Glomerular endothelial cell (primary cell): ENCODE results near the gene OLFML3. TPM values are rescaled to one million over a fixed set of nuclear protein-coding genes. Genes with fewer than 3 reads are reported as not detected.
"Not testable (repeated sequence)": the region's sequence is repeated elsewhere in the genome, so short reads cannot be mapped to it uniquely, and the experiment has no call there.

Source experiments
- DNase-seq: peaks from one replicate; pipeline ENCODE4 v3.0.0-alpha.2; 2011; ENCODE audit warnings: low read depth, low spot score; ENCODE audit errors: extremely low read depth
- total RNA-seq: library from RNA; depleted of rRNA; stranded (reverse); fragments of >200 nt; gene quantifications from 2 replicates; pipeline ENCODE4 v1.2.3, GENCODE V29; 2015

OLFML3 gene
- total RNA-seq, 1 donor from 2014 or later, result 8.6 TPM

DNA sequence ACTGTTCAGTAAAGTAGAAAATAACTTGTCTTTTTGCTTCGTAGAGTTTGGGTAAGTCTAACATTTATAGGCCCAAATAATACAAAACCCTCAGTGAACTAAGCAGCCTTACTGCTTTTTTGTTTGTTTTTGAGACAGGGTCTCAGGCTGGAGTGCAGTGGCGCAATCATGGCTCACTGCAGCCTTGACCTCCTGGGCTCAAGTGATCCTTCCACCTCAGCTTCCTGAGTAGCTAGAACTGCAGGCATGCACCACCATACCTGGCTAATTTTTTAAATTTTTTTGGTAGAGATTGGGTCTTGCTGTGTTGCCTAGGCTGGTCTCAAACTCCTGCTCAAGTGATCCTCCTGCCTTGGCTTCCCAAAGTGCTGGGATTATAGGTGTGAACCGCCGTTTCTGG, 31.1 kb upstream of the OLFML3 start:
- not testable (repeated sequence) for DNase-seq

DNA sequence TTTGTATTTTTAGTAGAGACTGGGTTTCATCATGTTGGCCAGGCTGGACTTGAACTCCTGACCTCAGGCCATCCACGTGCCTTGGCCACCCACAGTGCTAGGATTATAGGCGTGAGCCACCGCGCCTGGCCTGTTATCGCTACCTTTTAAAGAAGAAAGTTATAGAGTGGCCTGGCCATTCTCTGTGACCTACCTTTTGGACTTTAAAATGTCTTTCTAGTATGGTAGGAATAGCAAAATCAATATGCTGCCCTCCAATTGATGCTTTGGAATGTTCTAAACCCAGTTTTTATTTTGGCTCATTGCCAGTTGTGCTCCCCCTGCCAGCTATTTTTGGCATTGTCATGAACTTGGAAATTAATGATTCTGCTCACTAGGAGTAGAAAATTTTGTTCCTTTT, 30.3 kb upstream of the OLFML3 start:
- DNase-seq, result no peak

DNA sequence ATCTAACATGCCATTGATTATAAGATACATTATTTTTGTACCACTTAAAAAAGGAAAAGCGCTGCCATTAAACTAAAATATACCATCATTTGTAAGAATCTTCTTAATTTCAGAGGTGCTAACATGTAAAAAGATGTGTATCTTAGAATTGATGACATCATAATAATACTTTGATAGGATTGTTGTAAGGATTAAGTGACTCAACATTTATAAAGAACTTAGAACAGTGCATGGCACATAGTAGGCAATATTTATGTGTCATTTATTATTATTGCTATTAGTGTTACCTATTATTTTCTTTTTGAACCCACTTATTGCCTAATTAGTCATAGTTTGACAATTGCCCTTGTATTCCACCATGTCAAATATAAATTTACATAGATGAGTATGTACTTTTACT, 28.4 kb upstream of the OLFML3 start:
- no peak for DNase-seq

DNA sequence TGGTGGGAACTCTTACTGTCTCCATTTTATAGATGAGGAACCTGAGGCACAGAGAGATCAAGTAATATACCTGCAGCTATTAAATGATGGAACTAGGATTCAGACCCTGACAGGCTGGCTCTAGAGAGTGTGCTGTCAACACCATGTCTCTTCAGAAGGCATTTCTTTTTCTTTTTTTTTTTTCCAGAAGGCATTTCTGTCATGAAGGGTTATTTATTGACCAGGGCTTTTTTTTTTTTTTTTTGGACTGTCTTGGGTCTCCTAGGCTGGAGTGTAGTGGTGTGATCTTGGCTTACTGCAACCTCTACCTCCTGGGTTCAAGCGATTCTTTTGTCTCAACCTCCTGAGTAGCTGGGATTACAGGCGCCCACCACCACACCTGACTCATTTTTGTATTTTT, 27.6 kb upstream of the OLFML3 start:
- no peak for DNase-seq

DNA sequence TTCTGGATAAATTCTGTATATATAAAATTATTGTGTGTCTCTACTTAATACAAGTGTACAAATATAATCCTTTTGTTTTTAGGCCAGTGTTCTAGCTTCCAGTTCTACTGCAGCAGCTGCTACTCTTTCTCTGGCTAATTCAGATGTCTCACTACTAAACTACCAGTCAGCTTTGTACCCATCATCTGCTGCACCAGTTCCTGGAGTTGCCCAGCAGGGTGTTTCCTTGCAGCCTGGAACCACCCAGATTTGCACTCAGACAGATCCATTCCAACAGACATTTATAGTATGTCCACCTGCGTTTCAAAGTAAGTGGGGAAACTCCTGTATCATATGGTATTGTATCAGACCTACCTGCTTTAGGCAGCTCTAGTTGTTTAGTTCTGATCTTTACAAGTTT, 21.3 kb upstream of the OLFML3 start:
- DNase-seq, result no peak

DNA sequence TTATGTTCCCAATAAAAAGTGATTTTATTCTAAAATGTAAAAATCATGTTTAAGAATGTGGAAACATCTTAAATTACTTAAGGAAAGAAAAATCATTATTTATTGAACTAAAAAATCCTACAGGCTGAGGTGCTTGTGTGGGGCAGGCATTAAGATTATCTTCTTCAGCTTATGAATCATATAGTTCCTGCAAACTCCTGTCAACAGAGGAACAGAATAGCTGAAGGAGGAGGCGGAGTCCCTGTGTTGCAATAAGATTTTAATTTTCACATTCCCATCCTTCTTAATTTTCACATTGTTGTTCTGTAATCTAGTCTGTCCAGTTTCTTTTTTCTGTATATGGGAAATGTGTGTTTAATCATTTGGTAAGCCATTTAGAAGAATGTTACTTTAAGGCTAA, 20.6 kb upstream of the OLFML3 start:
- DNase-seq, result no peak

DNA sequence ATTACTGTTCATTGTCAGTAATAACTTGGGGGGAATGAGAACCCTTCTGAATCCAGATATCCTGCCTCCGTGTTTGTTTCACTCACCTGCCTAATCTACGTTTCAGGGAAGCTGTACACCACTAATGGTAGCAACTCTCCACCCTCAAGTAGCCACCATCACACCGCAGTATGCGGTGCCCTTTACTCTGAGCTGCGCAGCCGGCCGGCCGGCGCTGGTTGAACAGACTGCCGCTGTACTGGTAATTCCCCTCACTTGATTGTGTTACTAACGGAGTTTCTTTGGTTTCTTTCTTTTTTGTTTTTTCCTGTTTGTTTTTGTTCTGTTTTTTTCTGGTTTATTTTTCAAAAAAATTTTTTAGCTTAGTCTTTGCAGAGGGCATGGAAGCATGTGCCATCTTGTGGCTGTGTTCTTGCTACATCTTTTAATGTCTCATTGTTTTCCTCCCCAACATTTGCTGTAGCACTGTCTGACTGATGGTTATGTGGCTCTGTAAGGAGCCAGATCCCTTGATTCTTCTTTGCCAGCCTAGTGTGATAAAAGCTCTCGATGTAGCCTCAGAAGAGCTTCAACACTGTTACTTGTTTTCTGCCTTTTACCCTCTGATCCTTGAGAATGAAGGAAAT, 15.9 kb upstream of the OLFML3 start:
- no peak for DNase-seq

DNA sequence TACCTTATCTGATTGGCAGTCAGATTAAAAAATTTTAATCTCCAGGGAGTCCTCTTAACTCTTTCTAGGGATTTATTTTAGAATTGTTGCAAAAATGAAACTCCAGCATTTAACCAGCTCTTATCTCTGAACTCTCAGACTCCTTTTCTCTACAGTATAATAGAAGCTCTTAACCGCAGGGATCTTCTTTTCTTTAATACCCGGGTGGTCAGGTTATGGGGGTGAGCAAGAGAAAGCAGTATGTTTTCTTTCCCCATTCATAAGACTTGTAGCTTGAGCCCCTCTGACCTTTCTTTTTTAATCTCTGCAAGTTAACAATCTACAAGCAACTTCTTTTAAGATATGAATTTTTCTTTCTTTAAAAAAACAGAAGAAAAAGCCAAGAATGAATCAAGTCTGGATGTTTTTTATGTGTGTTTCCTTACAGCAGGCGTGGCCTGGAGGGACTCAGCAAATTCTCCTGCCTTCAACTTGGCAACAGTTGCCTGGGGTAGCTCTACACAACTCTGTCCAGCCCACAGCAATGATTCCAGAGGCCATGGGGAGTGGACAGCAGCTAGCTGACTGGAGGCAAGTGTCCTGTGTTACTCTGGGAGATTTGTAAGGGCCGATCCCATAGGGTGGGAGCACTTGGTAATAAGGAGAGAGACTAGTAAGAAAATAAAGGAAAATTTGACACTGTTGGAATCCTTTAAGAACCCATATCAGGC, 13.4 kb upstream of the OLFML3 start:
- no peak for DNase-seq

DNA sequence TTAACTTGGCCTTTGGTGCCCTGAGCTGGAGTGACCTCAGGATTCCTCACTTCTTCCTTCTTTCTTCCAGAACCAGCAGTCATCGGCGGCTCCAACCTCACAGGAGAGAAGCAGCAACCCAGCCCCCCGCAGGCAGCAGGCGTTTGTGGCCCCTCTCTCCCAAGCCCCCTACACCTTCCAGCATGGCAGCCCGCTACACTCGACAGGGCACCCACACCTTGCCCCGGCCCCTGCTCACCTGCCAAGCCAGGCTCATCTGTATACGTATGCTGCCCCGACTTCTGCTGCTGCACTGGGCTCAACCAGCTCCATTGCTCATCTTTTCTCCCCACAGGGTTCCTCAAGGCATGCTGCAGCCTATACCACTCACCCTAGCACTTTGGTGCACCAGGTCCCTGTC, 6.3 kb upstream of the OLFML3 start:
- no peak for DNase-seq

DNA sequence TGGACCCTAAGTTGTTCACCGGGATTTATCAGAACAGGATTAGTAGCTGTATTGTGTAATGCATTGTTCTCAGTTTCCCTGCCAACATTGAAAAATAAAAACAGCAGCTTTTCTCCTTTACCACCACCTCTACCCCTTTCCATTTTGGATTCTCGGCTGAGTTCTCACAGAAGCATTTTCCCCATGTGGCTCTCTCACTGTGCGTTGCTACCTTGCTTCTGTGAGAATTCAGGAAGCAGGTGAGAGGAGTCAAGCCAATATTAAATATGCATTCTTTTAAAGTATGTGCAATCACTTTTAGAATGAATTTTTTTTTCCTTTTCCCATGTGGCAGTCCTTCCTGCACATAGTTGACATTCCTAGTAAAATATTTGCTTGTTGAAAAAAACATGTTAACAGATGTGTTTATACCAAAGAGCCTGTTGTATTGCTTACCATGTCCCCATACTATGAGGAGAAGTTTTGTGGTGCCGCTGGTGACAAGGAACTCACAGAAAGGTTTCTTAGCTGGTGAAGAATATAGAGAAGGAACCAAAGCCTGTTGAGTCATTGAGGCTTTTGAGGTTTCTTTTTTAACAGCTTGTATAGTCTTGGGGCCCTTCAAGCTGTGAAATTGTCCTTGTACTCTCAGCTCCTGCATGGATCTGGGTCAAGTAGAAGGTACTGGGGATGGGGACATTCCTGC, 3.9 kb upstream of the OLFML3 start:
- DNase-seq, result no peak

DNA sequence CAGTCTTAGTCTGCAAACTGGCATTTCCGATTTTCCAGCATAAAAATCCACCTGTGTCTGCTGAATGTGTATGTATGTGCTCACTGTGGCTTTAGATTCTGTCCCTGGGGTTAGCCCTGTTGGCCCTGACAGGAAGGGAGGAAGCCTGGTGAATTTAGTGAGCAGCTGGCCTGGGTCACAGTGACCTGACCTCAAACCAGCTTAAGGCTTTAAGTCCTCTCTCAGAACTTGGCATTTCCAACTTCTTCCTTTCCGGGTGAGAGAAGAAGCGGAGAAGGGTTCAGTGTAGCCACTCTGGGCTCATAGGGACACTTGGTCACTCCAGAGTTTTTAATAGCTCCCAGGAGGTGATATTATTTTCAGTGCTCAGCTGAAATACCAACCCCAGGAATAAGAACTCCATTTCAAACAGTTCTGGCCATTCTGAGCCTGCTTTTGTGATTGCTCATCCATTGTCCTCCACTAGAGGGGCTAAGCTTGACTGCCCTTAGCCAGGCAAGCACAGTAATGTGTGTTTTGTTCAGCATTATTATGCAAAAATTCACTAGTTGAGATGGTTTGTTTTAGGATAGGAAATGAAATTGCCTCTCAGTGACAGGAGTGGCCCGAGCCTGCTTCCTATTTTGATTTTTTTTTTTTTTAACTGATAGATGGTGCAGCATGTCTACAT, 2.5 kb upstream of the OLFML3 start:
- peak; percentile 36 for DNase-seq

DNA sequence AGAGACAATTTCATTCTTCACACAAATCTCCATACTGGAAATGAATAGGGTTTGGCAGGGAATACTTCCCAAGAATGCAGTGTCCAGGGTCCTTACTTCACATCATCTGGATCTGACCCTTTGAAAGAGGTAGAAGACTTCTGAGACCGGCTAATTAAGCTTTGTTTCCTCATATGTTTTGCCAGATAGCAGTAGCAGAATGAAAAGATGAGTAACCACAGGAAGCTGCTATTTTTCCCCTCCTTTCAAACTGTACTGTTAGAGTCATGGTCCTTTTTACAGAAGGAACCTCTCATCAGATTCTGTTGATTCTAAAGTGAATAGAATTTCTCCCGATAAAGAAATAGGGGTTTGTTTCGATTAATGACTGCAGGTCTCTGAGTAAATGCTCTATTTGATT, 1.4 kb upstream of the OLFML3 start:
- no peak for DNase-seq

DNA sequence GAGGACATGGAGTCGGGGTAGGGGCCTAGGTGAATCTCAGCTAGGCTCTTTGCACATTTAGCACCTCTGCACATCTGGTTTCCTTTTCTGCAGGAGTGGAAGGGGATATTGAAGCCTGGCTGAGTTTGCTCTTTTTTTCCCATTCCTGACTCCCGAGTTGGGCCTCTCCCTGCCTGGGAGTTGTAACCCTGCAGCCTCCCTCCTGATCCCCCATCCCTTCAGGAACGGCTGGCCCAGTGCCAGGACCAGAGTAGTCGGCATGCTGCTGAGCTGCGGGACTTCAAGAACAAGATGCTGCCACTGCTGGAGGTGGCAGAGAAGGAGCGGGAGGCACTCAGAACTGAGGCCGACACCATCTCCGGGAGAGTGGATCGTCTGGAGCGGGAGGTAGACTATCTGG, 836 bp downstream of the OLFML3 start:
- DNase-seq, result no peak

DNA sequence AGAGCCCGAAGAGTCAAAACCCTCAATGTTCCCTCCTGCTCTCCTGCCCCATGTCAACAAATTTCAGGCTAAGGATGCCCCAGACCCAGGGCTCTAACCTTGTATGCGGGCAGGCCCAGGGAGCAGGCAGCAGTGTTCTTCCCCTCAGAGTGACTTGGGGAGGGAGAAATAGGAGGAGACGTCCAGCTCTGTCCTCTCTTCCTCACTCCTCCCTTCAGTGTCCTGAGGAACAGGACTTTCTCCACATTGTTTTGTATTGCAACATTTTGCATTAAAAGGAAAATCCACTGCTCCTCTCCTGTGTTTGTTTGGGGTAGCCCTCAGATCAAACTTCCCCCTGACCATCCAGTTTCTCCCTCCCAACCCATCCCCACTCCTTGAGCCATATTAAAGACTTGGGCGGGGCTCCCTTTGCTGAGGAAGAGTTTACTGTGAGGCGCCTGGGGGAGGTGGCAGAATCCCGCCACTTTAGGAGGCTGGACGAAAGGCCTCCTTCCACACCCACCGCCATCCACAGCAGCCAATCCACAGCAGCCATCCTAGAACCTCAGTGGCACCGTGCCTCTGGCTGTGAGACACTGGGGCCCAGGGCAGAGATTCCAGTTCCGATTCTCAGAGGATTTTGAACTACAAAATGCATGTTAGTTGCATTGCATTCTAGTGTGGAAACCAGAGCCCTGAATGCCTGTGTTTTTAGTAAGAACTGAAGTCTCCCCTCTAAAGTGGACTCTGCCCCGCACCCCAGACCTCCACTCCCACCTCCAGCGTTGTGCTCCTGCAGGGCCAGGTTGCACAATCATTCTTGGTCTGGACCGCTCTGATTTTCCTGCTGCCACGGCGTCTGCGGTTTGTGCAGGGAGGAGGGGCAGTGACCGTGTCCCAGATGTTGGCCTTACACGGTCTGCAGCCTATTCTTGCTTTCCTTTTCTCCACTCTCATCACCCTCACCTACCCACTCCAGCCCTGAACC, 3.0 kb downstream of the OLFML3 start:
- DNase-seq, result no peak

DNA sequence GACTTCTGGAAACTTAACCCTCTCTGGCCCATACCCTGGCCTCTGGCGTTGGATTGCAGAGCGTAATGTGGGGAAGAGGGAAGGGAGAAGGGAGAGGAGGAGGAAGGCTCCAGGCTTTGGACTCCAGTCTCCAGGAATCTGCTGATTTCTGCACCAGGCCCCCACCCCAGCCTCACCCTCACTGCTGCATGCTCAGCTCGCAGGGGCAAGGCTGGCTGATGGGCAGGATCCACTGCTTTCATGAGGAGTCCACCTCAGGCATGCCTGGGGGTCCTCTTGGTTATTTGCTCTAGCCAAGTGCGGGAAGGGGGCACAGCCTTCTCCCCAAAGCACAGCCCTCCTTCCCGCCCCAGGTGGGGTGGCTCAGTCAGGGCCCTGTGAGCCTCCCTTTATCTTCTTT, 3.7 kb downstream of the OLFML3 start:
- no peak for DNase-seq

DNA sequence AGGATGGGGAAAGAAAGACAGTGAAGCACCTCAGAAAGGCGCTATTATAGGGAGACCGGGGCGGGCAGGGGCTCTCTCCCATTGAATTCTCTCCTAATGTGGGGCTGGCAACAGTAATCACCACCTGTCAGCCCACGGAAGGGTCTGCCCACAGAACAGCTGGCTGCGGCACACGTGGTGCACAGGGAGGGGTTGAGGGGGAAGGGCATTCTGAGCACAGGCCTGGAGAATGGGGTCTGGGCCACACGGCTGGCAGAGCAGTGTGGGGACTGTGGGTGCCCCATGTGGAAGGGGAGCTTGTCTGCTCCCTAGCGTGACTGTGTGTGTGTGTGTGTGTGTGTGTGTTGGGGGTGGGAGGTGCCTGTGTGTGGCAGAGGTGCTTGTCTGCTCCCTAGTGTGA, 4.1 kb downstream of the OLFML3 start:
- no peak for DNase-seq

DNA sequence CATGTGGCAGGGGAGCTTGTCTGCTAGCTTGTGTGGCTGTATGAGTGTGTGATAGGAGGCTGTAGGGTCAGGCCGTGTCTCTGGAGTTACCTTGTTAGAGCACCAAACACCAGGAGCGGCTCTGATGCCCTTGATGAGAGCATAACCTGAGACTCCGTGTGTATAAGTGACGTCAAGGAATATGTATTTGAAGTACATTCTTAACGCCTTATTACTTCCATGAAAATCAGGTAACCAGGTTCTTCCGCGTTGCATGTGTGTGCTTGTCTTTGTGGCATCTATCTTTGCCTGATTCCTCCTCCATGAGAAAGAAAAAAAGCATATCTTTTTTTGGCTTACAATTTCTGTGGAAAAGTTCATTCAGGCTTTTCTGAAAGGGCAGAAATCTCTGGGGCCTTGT, 4.6 kb downstream of the OLFML3 start:
- DNase-seq, result no peak

DNA sequence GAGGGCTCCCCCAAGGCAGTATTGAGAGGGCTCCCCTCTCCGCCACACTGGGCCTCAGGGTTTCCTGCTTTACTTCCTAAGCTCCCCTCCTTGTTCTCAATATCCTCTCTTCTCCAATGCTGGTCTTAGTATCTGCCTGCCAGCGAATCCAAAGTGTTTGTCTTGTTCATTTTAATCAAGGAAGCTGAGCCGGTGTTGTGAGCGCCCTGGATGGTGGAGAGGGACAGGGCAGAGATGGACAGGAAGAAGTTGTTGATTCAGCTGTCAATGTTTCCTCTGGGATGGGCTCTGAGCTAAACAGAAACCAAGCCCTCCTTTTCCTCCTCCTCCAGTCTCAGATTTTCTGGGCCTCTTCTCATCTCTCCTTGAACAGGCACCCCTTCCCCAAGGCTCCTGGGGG, 5.4 kb downstream of the OLFML3 start:
- peak; percentile 20 for DNase-seq

DNA sequence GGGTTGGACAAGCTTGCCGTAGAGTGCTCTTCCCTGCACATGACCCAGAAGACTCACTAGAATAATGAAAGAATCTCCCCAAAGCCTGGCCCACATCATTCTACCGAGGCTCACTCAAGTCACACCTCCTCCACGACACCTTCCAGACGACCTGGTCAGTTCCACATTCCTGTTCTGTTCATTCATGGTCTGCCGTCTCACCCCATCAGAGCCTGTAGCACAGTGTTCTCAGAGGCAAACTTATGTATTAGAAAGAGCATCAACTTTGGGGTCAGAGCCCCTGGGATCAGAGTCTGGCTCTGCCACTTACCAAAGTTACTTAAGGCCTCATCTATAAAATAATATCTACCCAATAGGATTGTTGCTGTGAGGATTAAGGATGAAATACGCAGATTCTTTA, 7.5 kb downstream of the OLFML3 start:
- DNase-seq, result no peak

DNA sequence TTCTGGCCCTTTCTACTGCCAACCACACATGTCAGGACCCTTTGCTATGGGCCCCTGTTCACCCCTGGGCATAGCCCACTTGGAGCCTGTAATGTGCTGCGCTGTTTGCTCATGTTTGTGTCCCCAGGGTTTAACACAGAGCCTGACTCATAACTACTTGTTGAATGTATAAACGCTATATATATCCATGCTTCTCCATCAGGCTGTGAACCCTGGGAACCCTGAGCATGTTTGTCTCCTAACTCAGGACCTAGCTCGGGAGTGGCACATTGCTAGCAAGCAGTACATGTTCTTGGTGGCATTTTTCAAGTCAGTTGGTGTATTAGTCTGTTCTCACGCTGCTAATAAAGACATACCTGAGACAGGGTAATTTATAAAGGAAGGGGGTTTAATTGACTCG, 8.0 kb downstream of the OLFML3 start:
- no peak for DNase-seq

DNA sequence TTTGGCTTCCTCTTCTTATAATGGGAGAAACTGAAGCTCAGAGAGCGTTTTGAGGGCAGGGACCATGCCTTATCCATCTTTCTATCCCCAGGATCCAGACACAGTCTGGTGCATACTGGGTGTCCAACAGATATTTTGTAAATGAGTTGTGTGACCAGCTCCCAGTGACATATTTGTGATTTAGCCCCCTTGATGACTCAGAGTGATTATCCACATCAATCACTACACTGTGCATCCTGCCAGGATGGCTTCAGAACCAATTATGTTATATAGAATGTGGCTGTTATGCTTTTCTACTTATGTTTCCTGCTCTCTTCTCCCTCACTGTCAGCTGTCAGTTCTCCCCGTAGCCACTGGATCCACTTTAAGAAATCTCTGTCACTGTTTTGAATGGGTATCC, 11.3 kb downstream of the OLFML3 start:
- no peak for DNase-seq
